NCI-H446 treated with DMSO at 0.1 percent for 48 hours (cell line): ENCODE results near the gene WDR5B.
"Not testable (repeated sequence)": the region's sequence is repeated elsewhere in the genome, so short reads cannot be mapped to it uniquely, and the experiment has no call there.

ENCODE experiments used
- DNase-seq: peaks from one replicate; lab custom pipeline; 2025; lab: John Stamatoyannopoulos, UW

WDR5B gene

GRCh38 chr3:122365582-122366378, 50.1 kb downstream of the WDR5B start:
- not testable (repeated sequence) for DNase-seq

DNA sequence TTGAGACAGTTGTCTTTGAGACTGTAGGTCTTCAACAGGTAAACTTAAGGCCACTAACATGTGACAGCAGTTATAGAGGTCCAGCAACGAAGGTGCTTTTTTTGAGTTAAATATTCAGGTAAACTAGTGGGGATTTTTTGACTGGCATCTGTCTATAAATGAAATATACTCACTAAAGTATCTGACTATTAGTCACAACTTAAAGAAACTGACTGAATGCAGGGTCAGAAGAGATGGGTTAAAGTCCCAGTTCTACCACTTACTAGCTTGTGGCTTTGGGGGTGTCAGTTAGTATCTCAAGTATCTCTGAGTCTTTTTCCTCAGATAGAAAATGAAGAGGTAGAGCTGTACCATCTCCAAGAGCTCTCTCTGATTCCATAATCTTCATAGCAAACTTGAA, 50.8 kb downstream of the WDR5B start:
- DNase-seq: no peak

- no peak for DNase-seq
Measured at GRCh38 chr3:122364490-122364889, 51.4 kb downstream of the WDR5B start.
